ENCODE measurements around the gene MRPS15.

DNA sequence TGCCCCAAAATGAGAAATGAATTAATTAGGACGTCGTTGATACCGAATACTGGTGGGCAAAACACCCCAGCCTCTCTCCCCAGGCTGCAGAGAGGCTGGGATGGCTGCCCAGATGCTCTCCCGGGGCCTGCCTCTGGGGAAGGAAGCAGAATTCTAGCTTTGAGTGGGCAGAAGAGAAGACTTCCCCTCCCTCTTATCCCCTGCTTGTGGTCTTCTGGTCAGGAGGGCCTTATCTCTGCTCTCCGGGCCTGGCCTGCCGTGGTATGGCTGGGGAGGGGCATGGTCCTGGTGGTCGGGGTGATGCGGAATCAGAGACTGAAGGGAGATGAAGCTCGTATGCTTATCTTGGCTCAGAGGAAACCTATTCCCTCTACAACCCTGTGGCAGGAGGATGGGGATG lies 28.3 kb upstream of the MRPS15 start:
- TF ChIP-seq EZH2 (IDR thresholded peaks at IDR 0.05) (no peak), POLR2AphosphoS5 (IDR thresholded peaks at IDR 0.05; ENCODE audit: borderline replicate concordance, low read depth, low read length) (no peak)

Data from SK-N-MC (cell line).